Osteoblast (primary cell): ENCODE results near the gene IGF1R. TPM values are rescaled to one million over a fixed set of nuclear protein-coding genes. Genes with fewer than 3 reads are reported as not detected.

Source experiments
- DNase-seq: peaks from one replicate; pipeline ENCODE4 v3.0.0; 2011; ENCODE audit warnings: low spot score, mixed read lengths; ENCODE audit not compliant: insufficient read length; ENCODE audit errors: missing footprints
- H2AFZ ChIP-seq: 2 replicates; pipeline ENCODE4 v1.6.0; 2011; ENCODE audit warnings: mild to moderate bottlenecking, low read length
- H3K27ac ChIP-seq: 2 replicates; pipeline ENCODE4 v1.5.1; 2011; ENCODE audit warnings: mild to moderate bottlenecking, low read depth, low read length, moderate library complexity
- H3K27me3 ChIP-seq: 2 replicates; pipeline ENCODE4 v1.6.0; 2012; ENCODE audit warnings: mild to moderate bottlenecking, control low read depth, inconsistent platforms, low read length, moderate library complexity; ENCODE audit not compliant: insufficient read depth
- H3K36me3 ChIP-seq: 2 replicates; pipeline ENCODE4 v1.5.1; 2011; ENCODE audit warnings: mild to moderate bottlenecking, low read length, control low read depth, moderate library complexity; ENCODE audit not compliant: insufficient read depth
- H3K4me1 ChIP-seq: 2 replicates; pipeline ENCODE4 v1.5.1; 2011; ENCODE audit warnings: mild to moderate bottlenecking, low read length, control low read depth, moderate library complexity; ENCODE audit not compliant: insufficient read depth
- H3K4me2 ChIP-seq: 2 replicates; pipeline ENCODE4 v1.6.0; 2011; ENCODE audit warnings: mild to moderate bottlenecking, low read length; ENCODE audit not compliant: insufficient read depth
- H3K4me3 ChIP-seq: fragments of 200-600 bp; sonication (generic); 3 replicates; pipeline ENCODE4 v1.5.1; 2012; ENCODE audit warnings: mild to moderate bottlenecking, low read length, inconsistent platforms; ENCODE audit not compliant: insufficient read depth
- H3K79me2 ChIP-seq: 2 replicates; pipeline ENCODE4 v1.6.0; 2012; ENCODE audit warnings: mild to moderate bottlenecking, low read length, control low read depth, inconsistent platforms; ENCODE audit not compliant: insufficient read depth
- H3K9me3 ChIP-seq: 2 replicates; pipeline ENCODE4 v1.5.1; 2011; ENCODE audit warnings: low read depth, low read length, control low read depth
- H4K20me1 ChIP-seq: 2 replicates; pipeline ENCODE4 v1.6.0; 2012; ENCODE audit warnings: mild to moderate bottlenecking, low read length, control low read depth; ENCODE audit not compliant: insufficient read depth
- total RNA-seq: library from RNA; depleted of rRNA; stranded (reverse); fragments of >200 nt; gene quantifications from 2 replicates; pipeline ENCODE4 v1.2.3, GENCODE V29; 2012
- TF ChIP-seq, protein P1 (sequence below): IDR thresholded peaks from 2 replicates; pipeline ENCODE4 v1.5.1; 2011; ENCODE audit warnings: mild to moderate bottlenecking, low read depth, low read length, moderate library complexity; ENCODE audit errors: extremely low read depth

Gene IGF1R
- total RNA-seq, 1 donor = 18.8 TPM

DNA sequence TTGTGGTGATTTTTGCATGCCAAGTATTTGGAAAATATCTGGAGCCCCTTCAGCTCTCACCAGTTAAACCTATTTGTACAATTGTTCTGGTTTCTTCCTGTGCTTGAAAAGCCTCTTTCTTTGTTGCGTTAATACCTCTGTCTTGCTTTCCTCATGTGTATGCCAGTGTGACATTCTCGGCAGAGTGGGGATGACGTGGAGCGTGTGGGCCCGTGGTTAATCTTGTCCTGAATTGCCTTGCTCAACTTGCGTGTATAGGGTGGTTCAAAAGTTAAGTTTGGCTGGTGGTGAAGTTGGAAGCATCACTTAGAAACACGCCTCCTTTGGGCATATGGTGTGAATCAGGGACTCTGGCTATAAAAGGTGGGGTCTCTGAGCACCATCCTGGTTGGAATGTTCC, 67.1 kb downstream of the IGF1R start:
- peaks cover 16% of the 10 kb centered on the region for H3K4me1 ChIP-seq
- peaks cover 28% of the 10 kb centered on the region for H4K20me1 ChIP-seq
- H3K27ac ChIP-seq = no peak overlapping the region
- H3K4me3 ChIP-seq = no peak overlapping the region
- peaks cover 94% of the 10 kb centered on the region for H3K79me2 ChIP-seq
- peaks cover 7% of the 10 kb centered on the region for H3K36me3 ChIP-seq
- no peaks in the 10 kb centered on the region for H3K9me3 ChIP-seq
- no peaks in the 10 kb centered on the region for H3K27me3 ChIP-seq
- no peak overlapping the region for H2AFZ ChIP-seq
- TF ChIP-seq, protein P1, sequence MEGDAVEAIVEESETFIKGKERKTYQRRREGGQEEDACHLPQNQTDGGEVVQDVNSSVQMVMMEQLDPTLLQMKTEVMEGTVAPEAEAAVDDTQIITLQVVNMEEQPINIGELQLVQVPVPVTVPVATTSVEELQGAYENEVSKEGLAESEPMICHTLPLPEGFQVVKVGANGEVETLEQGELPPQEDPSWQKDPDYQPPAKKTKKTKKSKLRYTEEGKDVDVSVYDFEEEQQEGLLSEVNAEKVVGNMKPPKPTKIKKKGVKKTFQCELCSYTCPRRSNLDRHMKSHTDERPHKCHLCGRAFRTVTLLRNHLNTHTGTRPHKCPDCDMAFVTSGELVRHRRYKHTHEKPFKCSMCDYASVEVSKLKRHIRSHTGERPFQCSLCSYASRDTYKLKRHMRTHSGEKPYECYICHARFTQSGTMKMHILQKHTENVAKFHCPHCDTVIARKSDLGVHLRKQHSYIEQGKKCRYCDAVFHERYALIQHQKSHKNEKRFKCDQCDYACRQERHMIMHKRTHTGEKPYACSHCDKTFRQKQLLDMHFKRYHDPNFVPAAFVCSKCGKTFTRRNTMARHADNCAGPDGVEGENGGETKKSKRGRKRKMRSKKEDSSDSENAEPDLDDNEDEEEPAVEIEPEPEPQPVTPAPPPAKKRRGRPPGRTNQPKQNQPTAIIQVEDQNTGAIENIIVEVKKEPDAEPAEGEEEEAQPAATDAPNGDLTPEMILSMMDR = no peak
- H3K4me2 ChIP-seq = no peak overlapping the region
- no peak for DNase-seq

DNA sequence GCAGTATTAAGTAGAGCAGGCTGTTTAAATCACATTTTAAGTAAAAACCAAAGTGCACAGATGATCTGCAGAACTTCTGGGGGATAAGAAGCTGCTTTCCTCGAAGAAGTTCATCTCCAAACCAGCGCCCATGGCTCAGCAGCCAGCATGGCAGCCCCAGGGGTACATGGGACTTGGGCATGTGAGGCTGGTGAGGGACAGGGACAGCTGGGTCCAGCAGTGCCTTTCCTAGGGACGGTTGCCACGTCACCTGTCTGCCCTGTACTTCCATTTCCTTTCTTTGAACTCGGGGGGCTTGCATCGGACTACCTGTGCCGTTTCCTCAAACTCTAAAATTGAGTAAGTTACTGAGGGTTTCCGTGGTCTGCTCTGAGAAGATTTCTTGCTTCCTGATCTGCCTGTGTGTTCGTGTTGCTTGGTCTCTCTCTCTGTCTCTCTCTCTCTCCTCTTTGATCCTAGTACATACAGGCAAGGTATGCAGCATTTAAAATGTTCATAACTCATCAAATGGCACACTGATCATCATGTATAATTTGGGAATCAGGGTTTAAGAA, 67.6 kb downstream of the IGF1R start:
- no peaks in the 10 kb centered on the region for H3K27me3 ChIP-seq
- peaks cover 97% of the 10 kb centered on the region for H3K79me2 ChIP-seq
- peaks cover 32% of the 10 kb centered on the region for H4K20me1 ChIP-seq
- no peaks in the 10 kb centered on the region for H3K9me3 ChIP-seq
- no peak overlapping the region for H3K27ac ChIP-seq
- H3K4me2 ChIP-seq = no peak overlapping the region
- H3K4me3 ChIP-seq = no peak overlapping the region
- H2AFZ ChIP-seq = no peak overlapping the region
- H3K4me1 ChIP-seq = peaks cover 16% of the 10 kb centered on the region
- TF ChIP-seq, protein P1 = no peak
- DNase-seq = no peak
- H3K36me3 ChIP-seq = peaks cover 5% of the 10 kb centered on the region

DNA sequence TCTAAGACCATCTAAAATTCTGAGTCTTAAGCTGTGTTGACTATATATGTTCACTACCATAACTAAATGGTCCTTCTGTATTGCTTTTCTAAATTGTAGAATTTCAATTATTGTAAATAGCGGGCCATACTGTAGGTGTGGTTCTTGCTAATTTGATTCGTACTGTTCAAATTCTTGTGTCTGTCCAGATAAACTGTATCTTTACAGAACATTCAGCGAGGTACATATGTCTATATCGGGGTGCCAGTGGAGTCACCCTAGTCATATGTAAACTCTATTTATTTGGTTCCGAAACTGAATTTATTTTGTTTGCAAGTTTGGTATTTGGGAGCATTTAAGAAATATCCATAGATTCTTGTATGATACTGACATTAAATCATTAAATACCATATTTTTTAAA, 69.0 kb downstream of the IGF1R start:
- Histone ChIP-seq H4K20me1 (peaks cover 30% of the 10 kb centered on the region), H3K4me3 (no peak overlapping the region), H3K4me1 (peaks cover 16% of the 10 kb centered on the region), H3K79me2 (peaks cover 97% of the 10 kb centered on the region), H3K36me3 (no peaks in the 10 kb centered on the region), H3K27me3 (no peaks in the 10 kb centered on the region), H3K9me3 (no peaks in the 10 kb centered on the region), H3K4me2 (no peak overlapping the region), H2AFZ (no peak overlapping the region), H3K27ac (no peak overlapping the region)
- TF ChIP-seq, protein P1 = no peak
- DNase-seq = no peak

DNA sequence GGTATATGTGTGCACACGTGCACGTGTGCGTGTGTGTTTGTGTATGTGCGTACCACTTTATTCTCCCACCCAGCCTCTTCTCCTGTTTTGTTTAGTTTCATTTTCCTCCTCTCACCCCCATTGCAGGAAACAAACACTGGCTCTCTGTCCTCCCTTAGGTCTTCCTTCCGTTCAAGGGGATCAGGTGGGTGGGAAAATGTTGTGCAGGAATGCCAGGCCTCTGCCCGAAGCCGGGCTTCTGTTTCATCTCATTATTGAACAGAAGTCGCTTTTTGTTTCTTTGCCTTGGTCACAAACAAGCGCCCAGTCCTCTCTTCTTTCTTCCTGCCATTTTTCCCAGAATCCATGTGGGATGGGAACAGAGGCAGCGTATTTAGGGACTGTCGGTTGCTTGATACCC, 69.6 kb downstream of the IGF1R start:
- no peak for DNase-seq
- no peak overlapping the region for H3K27ac ChIP-seq
- H3K4me1 ChIP-seq = peaks cover 16% of the 10 kb centered on the region
- TF ChIP-seq, protein P1 = no peak
- no peak overlapping the region for H2AFZ ChIP-seq
- H3K36me3 ChIP-seq = no peaks in the 10 kb centered on the region
- peaks cover 30% of the 10 kb centered on the region for H4K20me1 ChIP-seq
- no peak overlapping the region for H3K4me2 ChIP-seq
- H3K79me2 ChIP-seq = peaks cover 100% of the 10 kb centered on the region
- H3K27me3 ChIP-seq = no peaks in the 10 kb centered on the region
- H3K9me3 ChIP-seq = no peaks in the 10 kb centered on the region
- H3K4me3 ChIP-seq = no peak overlapping the region
